ENCODE measurements around the gene COASY.

The COASY gene

GRCh38 chr17:42586514-42587230, 24.7 kb downstream of the COASY start:
- no peak for DNase-seq (ENCODE audit: low read depth)
- no peak for TF ChIP-seq CTCF (IDR thresholded peaks at IDR 0.05; ENCODE audit: low read length, missing control alignments)
- no peak overlapping the region for H3K4me3 ChIP-seq (replicated peaks; ENCODE audit: low read depth, low read length)

DNA sequence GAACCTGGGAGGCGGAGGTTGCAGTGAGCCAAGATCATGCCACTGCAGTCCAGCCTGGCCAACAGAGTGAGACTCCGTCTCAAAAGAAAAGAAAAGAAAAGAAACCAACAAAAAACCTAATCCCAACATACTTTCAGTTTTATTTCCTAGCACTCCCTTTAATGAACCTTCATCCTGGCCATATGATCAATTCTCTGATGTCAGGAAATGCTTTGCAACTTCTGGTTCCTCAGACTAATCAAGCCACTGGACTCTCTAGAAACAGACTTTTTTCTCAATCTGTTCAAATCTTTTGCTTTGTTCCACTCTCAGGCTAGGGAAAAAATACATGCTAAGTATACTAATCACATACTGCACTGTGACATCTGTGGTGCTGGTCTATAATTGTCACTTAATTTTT, 28.9 kb downstream of the COASY start:
- no peak for TF ChIP-seq CTCF (IDR thresholded peaks at IDR 0.05; ENCODE audit: low read length, missing control alignments)
- no peak for DNase-seq (ENCODE audit: low read depth)
- no peak overlapping the region for H3K4me3 ChIP-seq (replicated peaks; ENCODE audit: low read depth, low read length)

DNA sequence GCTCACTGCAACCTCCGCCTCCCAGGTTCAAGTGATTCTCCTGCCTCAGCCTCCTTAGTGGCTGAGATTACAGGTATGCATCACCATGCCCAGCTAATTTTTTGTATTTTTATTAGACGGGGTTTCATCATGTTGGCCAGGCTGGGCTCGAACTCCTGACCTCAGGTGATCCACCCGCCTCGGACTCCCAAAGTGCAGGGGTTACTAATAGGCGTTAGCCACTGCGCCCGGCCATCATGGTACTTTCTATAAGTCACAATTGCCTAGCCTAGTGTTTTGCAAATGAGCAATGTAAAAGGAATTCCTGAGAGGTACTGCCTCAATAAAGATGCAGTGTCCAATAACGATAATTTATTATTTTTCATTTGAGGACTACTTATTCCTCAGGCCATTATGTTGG, 29.5 kb downstream of the COASY start:
- DNase-seq (ENCODE audit: low read depth), result no peak
- no peak for TF ChIP-seq CTCF (IDR thresholded peaks at IDR 0.05; ENCODE audit: low read length, missing control alignments)
- H3K4me3 ChIP-seq (replicated peaks; ENCODE audit: low read depth, low read length), result no peak overlapping the region

DNA sequence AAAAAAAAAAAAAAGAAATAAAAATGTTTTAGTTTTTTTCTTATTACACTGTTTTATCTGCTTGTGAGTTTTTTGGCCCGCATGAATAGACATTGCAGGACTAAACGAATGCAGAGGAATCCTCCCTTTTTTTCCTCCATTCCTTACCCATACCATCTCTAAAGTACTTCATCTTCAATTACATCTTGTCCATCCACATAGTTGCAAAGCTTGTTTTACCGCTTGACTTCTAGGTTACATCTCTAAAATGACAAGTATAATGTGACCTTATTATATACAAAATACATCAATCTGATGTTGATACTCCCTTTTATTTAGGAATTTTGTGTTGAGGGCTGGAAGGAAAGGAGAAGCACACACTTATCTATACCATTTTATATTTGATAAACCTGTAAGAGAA, 34.4 kb downstream of the COASY start:
- H3K4me3 ChIP-seq (replicated peaks; ENCODE audit: low read depth, low read length), result no peak overlapping the region
- no peak for TF ChIP-seq CTCF (IDR thresholded peaks at IDR 0.05; ENCODE audit: low read length, missing control alignments)

GRCh38 chr17:42598905-42599304, 37.0 kb downstream of the COASY start:
- no peak overlapping the region for H3K4me3 ChIP-seq (replicated peaks; ENCODE audit: low read depth, low read length)
- DNase-seq (ENCODE audit: low read depth), result no peak
- TF ChIP-seq CTCF (IDR thresholded peaks at IDR 0.05; ENCODE audit: low read length, missing control alignments), result no peak

More for the DNA sequence above, 34.4 kb downstream of the COASY start:
- no peak for DNase-seq (ENCODE audit: low read depth)

GRCh38 chr17:42603318-42603717, 41.4 kb downstream of the COASY start:
- no peak for DNase-seq (ENCODE audit: low read depth)
- TF ChIP-seq CTCF (IDR thresholded peaks at IDR 0.05; ENCODE audit: low read length, missing control alignments), result no peak

DNA sequence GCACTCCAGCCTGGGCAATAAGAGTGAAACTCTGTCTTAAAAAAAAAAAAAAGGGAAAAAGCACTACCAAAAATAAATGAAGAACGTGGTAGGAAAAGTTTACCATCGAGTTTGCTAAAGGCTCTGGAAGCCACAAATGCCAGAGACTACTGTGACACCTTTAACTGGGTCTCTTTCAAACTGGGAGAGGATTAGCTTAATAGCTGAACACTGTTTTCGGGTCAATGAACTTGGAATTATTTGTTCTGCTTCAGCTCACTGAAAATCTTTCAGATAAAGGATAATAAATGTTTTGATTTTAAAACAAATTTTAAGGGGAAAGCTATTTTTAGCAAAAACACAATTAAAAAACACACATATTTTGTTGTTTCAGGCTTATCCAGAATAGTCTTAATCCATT, 45.8 kb downstream of the COASY start:
- peak overlapping the region; percentile 99 for H3K4me3 ChIP-seq (replicated peaks; ENCODE audit: low read depth, low read length)
- TF ChIP-seq CTCF (IDR thresholded peaks at IDR 0.05; ENCODE audit: low read length, missing control alignments), result no peak
- DNase-seq (ENCODE audit: low read depth), result no peak

More at GRCh38 chr17:42603318-42603717, 41.4 kb downstream of the COASY start:
- H3K4me3 ChIP-seq (replicated peaks; ENCODE audit: low read depth, low read length), result no peak overlapping the region

All from fibroblast of pulmonary artery (primary cell).